ENCODE data around the gene CAPN2.
A peak's percentile ranks its signal among the peaks of the same experiment; 100 is the strongest.

CAPN2 gene

DNA sequence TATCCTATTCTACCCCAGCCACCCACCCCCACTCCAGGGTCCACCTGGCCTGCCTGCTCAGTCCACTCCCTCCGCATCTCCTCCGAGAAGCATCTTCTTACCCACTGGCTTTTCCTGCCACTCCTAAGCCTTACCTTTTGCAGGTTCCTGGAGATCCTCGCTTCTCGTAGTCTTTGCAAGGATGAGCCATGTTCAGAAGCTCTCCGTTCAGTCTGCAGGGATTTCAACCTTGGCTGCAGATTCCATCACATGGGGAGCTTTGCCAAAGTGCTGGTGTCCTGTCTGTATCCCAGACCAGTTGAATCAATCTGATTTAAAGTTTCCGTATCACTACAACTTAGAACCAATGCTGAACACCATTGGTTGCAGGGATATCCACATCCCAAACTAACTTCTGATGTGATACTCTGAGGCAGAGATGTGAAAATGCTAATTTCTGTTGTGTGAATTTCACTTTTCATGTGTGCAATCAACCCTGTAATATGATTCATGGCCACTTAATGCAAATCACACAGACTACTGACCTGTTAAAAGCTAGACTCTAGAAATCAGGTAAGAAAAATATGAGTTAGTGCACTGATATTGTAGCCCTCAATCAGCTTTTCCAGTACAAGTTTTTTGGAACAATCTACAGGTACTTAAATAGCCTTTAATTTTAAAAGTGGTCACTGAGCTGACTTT is 61.9 kb downstream of the CAPN2 start:
- no peak for FAIRE-seq
- TF ChIP-seq POLR2AphosphoS5 (IDR thresholded peaks at IDR 0.05; ENCODE audit: low read depth, low read length) (no peak), POLR2A (IDR thresholded peaks at IDR 0.05; ENCODE audit: low read depth, low read length) (no peak), TAF1 (IDR thresholded peaks at IDR 0.05; ENCODE audit: borderline replicate concordance, low read depth, low read length) (no peak)

DNA sequence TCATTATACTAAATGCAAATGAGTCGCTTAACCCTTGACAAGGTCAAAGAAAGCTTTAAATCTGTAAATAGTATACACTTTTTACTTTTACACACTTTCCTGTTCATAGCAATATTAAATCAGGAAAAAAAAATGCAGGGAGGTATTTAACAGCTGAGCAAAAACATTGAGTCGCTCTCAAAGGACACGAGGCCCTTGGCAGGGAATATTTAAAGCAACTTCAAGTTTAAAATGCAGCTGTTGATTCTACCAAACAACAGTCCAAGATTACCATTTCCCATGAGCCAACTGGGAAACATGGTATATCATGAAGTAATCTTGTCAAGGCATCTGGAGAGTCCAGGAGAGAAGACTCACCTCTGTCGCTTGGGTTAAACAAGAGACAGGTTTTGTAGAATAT is 62.7 kb downstream of the CAPN2 start:
- TF ChIP-seq POLR2A (IDR thresholded peaks at IDR 0.05; ENCODE audit: low read depth, low read length) (no peak), TAF1 (IDR thresholded peaks at IDR 0.05; ENCODE audit: borderline replicate concordance, low read depth, low read length) (no peak), POLR2AphosphoS5 (IDR thresholded peaks at IDR 0.05; ENCODE audit: low read depth, low read length) (no peak)
- FAIRE-seq, result no peak

More for the DNA sequence above, 61.9 kb downstream of the CAPN2 start:
- DNase-seq (ENCODE audit: insufficient read length), result no peak

DNA sequence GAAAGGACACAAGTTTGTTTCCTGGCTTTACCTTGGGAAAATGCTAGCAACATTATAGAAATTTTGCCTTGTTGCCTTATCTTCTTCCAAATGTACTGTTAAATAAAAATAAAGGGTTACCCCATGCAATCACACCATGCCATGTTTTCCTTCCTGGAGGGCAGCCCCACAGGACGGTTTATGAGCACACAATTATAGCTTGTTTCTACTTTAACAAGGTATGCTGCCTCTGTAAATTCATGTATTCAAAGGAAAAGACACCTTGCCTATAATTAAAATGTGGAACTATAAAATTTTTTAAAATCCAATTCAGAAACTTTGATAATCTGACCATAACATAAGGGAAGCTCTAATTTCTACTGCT is 63.4 kb downstream of the CAPN2 start:
- DNase-seq (ENCODE audit: insufficient read length), result no peak
- TF ChIP-seq POLR2A (IDR thresholded peaks at IDR 0.05; ENCODE audit: low read depth, low read length), result no peak
- TF ChIP-seq POLR2AphosphoS5 (IDR thresholded peaks at IDR 0.05; ENCODE audit: low read depth, low read length), result no peak
- TF ChIP-seq TAF1 (IDR thresholded peaks at IDR 0.05; ENCODE audit: borderline replicate concordance, low read depth, low read length), result no peak
- no peak for FAIRE-seq

More for the DNA sequence above, 62.7 kb downstream of the CAPN2 start:
- no peak for DNase-seq (ENCODE audit: insufficient read length)

DNA sequence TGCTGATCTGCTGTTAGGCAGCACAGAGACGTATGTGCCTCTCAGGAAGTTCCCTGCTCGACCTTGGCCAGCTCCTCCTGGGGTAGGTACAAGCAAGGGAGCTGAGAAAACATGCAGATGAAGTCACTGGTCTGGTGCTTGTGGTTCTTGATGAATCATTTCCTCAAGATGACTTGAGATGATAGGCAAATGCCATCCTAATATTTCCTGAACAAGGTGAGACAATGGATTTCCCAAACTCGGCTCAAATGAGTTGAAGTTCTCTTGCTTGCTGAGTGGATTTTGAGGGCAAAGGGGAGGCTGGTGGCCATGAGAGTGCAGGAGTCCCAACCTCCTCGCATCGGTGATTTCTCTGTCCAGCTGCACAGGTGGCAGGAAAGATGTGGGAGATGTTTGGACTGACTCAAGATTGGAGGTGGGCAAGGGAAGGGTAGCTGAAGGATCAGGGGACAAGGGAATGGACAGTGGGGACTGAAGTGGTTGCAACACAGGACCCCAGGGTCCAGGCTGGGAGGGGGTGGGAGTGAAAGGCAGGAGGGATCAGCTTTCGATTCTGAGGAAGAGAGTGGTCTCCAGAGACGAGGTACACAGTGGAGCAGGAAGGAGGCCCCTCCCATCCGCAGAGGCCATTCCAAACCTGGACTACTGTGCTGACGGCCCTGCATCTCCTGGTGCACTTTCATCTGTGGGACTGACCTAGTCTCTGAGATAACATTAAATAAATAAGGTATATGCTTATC is 63.9 kb downstream of the CAPN2 start:
- no peak for DNase-seq (ENCODE audit: insufficient read length)
- TF ChIP-seq TAF1 (IDR thresholded peaks at IDR 0.05; ENCODE audit: borderline replicate concordance, low read depth, low read length) (no peak), POLR2AphosphoS5 (IDR thresholded peaks at IDR 0.05; ENCODE audit: low read depth, low read length) (no peak), POLR2A (IDR thresholded peaks at IDR 0.05; ENCODE audit: low read depth, low read length) (no peak)
- no peak for FAIRE-seq

GRCh38 chr1:223776826-223777454 is 64.6 kb downstream of the CAPN2 start:
- TF ChIP-seq POLR2AphosphoS5 (IDR thresholded peaks at IDR 0.05; ENCODE audit: low read depth, low read length), result no peak
- TF ChIP-seq POLR2A (IDR thresholded peaks at IDR 0.05; ENCODE audit: low read depth, low read length), result no peak
- TF ChIP-seq TAF1 (IDR thresholded peaks at IDR 0.05; ENCODE audit: borderline replicate concordance, low read depth, low read length), result no peak

DNA sequence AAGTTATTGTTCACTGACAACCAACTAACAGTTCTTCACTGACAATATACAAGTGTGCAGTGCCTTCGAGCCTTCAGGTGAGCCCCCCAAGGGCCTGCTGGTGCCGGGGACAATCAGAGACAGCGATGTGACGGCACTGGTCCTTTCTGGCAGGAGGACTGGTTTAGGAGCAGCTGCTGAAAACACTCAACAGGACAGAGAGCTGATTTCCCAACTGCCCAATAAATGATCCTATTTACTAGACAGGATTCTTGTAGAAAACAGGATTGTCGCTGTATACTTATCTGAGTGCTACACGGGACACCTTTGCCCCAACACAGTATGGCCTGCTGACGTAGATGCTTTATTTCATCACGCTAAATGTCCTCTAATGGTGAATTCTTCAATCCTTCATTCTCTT is 68.0 kb downstream of the CAPN2 start:
- FAIRE-seq (no peak), DNase-seq (ENCODE audit: insufficient read length) (no peak)
- TF ChIP-seq TAF1 (IDR thresholded peaks at IDR 0.05; ENCODE audit: borderline replicate concordance, low read depth, low read length) (no peak), POLR2A (IDR thresholded peaks at IDR 0.05; ENCODE audit: low read depth, low read length) (no peak), POLR2AphosphoS5 (IDR thresholded peaks at IDR 0.05; ENCODE audit: low read depth, low read length) (no peak)

More at GRCh38 chr1:223776826-223777454, 64.6 kb downstream of the CAPN2 start:
- FAIRE-seq (no peak), DNase-seq (ENCODE audit: insufficient read length) (no peak)

DNA sequence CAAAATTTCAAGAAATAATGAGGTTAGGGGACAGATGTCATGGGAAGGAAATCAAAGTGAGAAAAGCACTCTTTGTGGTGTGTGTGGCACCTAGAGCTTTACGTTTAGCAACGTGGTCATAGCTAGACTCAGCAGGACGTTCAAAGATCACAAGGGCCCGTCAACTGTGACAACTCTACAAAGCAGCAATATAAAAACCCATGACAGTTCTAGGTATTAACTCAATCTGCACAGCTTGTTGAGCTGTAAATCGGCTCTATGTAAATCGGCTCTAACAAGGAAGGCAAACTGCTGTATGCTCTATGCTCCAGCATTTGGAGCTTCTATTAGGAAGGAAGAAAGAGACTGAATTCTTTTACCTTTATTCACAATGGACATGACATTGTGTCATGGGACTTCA is 68.6 kb downstream of the CAPN2 start:
- TF ChIP-seq POLR2A (IDR thresholded peaks at IDR 0.05; ENCODE audit: low read depth, low read length) (no peak), POLR2AphosphoS5 (IDR thresholded peaks at IDR 0.05; ENCODE audit: low read depth, low read length) (no peak), TAF1 (IDR thresholded peaks at IDR 0.05; ENCODE audit: borderline replicate concordance, low read depth, low read length) (no peak)
- DNase-seq (ENCODE audit: insufficient read length) (no peak), FAIRE-seq (no peak)

DNA sequence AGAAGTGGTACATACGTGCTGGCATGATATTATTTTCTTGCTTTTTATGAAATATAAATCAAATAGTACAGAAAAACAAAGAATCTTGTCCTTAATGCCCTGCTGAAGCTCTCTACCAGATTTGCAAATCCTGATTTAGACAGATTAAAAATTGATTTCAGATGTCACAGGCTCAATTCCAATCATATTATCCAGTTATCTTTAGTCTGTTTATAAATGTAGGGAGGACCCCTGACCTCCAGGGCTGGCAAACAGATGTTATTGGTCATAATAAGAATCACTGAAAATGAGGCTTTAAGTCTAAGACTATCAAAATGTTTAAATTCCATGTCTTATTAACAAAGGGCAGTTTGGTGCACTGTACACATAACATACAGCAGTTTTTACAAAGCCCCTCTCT is 71.3 kb downstream of the CAPN2 start:
- TF ChIP-seq POLR2AphosphoS5 (IDR thresholded peaks at IDR 0.05; ENCODE audit: low read depth, low read length) (no peak), POLR2A (IDR thresholded peaks at IDR 0.05; ENCODE audit: low read depth, low read length) (no peak), TAF1 (IDR thresholded peaks at IDR 0.05; ENCODE audit: borderline replicate concordance, low read depth, low read length) (no peak)
- FAIRE-seq (no peak), DNase-seq (ENCODE audit: insufficient read length) (no peak)

DNA sequence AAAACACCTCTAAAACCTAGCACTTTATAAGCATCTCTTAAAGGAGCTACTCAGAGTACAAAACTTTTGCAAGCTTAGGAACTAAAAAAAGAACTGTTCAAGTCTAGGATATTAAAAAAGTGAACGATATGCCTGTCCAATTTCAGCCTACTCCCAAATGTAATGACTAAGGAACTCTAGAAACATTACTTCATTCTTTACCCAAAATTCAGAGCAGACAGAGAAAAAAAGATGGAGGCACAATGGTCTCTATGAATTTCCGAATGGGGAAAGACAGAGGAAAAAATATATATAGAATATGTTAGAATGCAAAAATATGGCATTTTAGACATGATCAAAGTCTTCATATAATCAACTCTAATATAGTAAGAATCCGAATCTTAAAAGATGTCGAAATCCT is 72.2 kb downstream of the CAPN2 start:
- TF ChIP-seq POLR2A (IDR thresholded peaks at IDR 0.05; ENCODE audit: low read depth, low read length), result no peak
- no peak for TF ChIP-seq POLR2AphosphoS5 (IDR thresholded peaks at IDR 0.05; ENCODE audit: low read depth, low read length)
- TF ChIP-seq TAF1 (IDR thresholded peaks at IDR 0.05; ENCODE audit: borderline replicate concordance, low read depth, low read length), result no peak
- FAIRE-seq, result no peak
- no peak for DNase-seq (ENCODE audit: insufficient read length)

GRCh38 chr1:223785808-223786207 is 73.5 kb downstream of the CAPN2 start:
- TF ChIP-seq POLR2AphosphoS5 (IDR thresholded peaks at IDR 0.05; ENCODE audit: low read depth, low read length) (no peak), POLR2A (IDR thresholded peaks at IDR 0.05; ENCODE audit: low read depth, low read length) (no peak), TAF1 (IDR thresholded peaks at IDR 0.05; ENCODE audit: borderline replicate concordance, low read depth, low read length) (no peak)
- DNase-seq (ENCODE audit: insufficient read length) (no peak), FAIRE-seq (no peak)

- FAIRE-seq, result peak; percentile 9
- no peak for DNase-seq (ENCODE audit: insufficient read length)
Measured at GRCh38 chr1:223788746-223789415, 76.5 kb downstream of the CAPN2 start.

More at GRCh38 chr1:223788746-223789415, 76.5 kb downstream of the CAPN2 start:
- TF ChIP-seq POLR2A (IDR thresholded peaks at IDR 0.05; ENCODE audit: low read depth, low read length) (no peak), POLR2AphosphoS5 (IDR thresholded peaks at IDR 0.05; ENCODE audit: low read depth, low read length) (no peak), TAF1 (IDR thresholded peaks at IDR 0.05; ENCODE audit: borderline replicate concordance, low read depth, low read length) (no peak)

All from GM12892 (cell line).